ENCODE measurements around the gene PTPRO.

Gene PTPRO

GRCh38 chr12:15458008-15458407 is 135.7 kb downstream of the PTPRO start:
- DNase-seq, result no peak

- no peak for DNase-seq
These were observed 146.6 kb downstream of the PTPRO start for GRCh38 chr12:15468911-15469310.

GRCh38 chr12:15469356-15469755 is 147.0 kb downstream of the PTPRO start:
- no peak for DNase-seq

DNA sequence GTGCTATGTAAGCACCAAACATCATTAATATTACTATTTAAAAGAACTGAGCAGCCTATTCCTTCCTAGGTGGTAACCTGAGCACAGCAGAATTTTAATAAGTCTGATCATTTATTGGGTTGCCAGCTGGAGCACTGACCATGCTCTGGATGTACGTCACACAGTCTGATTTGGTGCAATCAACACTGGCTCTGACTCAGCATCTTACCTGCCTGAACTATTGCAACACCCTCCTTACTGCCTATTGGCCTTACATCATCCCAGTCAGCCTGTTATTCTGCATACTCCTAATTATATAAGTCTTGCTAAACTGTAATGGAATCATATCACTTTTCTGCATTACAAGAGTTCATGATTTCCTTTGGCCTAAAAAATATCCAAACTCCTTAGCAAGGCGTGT is 149.7 kb downstream of the PTPRO start:
- DNase-seq, result no peak

GRCh38 chr12:15474766-15475165 is 152.5 kb downstream of the PTPRO start:
- DNase-seq, result no peak

- DNase-seq, result no peak
These were observed 155.5 kb downstream of the PTPRO start for GRCh38 chr12:15477761-15478160.

DNA sequence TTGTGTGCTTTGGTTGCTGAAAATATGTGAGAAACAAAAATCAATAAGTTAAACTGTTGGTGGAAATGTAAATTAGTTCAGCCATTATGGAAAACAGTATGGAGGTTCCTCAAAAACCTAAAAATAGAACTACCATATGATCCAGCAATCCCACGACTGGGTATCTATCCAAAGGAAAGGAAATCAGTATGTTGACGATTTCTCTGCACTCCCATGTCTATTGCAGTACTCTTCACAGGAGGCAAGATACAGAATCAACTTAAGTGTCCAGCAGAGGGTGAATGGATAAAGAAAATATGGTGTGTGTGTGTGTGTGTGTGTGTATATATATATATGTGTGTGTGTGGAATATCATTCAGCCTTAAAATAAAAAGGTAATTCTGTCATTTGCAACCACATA is 159.5 kb downstream of the PTPRO start:
- no peak for DNase-seq

- no peak for DNase-seq
These were observed 163.2 kb downstream of the PTPRO start for GRCh38 chr12:15485466-15485865.

DNA sequence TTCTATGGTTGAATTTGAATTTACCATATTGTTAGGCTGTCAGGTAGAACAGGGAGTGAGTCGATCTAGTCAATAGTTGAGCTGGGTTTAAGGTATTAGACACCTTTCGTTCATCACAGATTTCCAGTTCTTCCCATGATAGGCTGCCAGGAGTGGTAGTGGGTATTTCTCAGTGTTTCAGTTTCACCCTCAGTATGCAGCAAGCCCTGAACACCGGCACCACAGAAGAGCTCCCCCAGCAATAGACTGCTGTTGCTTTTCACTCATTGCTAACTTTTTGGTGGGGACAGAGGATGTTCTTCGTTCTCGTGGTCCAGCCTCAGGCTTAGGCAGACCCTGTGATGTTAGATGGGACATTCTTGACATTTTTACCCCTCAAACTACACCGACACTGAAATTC is 164.6 kb downstream of the PTPRO start:
- DNase-seq, result no peak

DNA sequence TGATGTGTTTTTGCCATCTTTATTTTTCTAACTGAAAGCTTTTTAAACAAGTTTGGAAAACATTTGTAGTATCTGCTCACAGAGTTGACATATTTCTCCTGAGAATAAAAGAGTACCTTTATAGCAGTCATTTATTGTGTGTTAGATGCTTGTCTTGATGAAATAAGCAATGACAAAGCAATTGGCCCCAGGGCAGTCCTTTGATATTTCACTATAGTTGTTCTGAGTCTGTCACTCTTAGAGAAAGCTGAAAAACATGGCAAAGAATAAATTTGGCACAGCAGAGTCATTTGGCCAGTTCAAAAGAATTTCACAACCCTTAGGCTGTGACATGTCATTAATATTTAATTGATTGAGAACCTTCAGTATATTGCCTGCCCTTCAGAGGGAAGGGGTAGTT is 166.2 kb downstream of the PTPRO start:
- no peak for DNase-seq

- no peak for DNase-seq
These were observed 172.2 kb downstream of the PTPRO start for GRCh38 chr12:15494329-15495046.

DNA sequence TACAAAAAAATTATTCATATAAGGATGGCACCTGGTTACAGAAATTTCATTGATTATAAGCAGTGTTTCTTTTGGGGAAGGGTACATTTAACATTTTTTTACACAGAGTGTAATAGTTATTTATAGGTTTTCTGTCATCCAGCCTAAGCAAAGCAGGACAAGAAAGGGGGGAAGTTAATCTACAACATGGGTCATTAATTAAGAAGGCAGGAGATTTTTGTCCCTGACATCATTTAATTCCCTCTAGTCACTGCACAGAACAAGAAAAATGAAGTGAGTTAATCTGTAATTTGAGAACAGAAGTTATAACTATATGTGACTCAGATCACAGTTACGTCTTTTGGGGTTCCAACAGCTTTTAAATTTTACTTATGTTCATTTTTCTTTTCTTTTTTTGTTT is 173.4 kb downstream of the PTPRO start:
- no peak for DNase-seq

DNA sequence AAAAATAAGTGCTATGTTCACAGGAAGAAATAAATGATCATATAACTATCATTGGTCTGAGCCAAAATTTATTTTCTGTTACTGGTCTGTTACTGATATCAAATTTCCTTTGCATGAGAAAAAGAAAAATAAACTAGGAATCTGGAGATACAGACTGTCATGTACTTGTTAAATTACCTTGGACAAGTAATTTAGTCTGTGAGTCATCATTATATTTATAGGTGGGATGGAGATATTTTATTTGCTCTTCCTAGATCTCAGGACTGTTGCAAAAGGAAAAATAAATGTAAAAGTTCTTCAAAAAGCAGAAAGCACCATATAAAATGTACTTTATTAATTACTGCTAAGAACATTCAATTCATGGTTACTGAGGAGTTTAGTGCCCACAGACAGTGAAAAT is 174.4 kb downstream of the PTPRO start:
- no peak for DNase-seq

GRCh38 chr12:15497671-15498292 is 175.5 kb downstream of the PTPRO start:
- no peak for DNase-seq

DNA sequence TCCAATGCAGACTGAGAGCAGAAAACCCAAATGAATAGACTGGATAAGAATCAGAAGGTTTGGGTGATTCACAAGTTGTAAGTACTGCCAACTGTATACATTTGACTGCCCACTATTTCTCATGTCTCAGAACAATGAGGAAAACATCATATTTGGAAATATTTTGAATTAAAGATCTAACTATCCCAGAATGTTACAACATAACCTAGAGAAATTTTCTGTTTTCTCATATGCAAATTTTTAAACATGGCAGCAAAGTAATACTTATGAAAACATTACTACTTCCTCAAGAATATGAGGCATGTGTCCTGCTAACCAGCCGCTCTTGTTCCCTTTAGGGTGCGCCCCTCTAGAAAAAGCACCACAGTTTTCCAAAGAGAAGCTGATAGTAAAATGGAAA is 179.9 kb downstream of the PTPRO start:
- no peak for DNase-seq

GRCh38 chr12:15505616-15506015 is 183.3 kb downstream of the PTPRO start:
- DNase-seq, result no peak

DNA sequence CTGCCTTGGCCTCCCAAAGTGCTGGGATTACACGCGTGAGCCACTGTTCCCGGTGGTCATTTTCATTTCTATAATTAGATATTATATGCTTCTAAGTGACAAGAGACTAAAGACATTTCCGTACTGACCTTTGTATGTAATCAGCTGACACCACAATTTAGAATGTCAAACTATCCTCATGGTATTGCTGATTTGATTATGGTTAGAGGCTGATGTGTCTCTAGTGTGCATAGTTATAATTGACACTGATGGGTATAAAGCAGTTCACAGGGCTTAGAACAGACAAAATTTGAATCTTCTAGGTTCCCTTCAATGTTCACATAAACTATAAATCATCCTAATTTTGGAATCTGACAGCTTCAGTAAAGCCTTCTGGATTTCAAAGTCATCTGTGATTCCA is 192.7 kb downstream of the PTPRO start:
- no peak for DNase-seq

DNA sequence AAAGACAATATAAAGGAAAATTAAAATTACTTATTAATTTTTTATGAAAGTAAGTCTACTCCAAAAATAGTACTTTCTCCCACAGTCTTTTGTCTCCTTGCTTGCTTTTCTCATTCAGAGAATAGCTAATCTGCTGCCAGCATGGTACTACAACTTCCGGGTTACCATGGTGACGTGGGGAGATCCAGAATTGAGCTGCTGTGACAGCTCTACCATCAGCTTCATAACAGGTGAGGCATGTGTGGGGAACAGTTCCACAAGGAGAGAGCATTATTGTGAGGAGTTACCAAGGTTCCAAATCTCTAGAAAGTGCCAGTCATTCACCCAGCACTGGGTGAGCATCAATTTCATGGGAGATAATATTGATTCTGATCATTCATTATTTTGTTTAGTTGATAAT is 197.8 kb downstream of the PTPRO start:
- DNase-seq, result no peak

GRCh38 chr12:15520844-15521243 is 198.5 kb downstream of the PTPRO start:
- DNase-seq, result no peak

DNA sequence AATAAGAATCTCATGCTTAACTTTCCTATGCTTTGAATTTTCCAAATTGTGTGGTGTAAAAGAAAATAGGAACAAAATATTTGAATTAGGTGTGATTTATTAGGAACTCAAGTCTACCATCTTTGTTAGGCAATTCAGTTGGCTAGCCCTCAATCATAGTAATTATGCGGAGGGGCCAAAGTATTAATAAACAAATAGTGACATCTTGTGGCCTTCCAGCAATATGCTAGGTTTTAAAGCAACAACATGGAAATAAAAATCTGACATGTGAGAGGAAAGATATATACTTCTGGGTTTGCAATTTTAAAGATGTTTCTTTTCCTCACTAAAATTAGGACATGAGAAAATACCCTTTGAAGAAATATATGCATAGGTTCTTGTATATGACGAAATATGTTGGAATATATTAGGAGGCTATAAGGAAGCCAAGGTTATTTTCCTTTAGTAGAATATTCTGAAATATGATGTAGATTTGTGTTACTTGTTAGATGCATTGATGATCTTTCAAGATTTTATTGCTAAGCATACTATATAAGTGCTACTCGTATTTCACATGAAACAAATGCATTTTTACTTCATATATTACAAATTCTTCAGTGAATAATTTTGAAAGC is 200.4 kb downstream of the PTPRO start:
- DNase-seq, result no peak

GRCh38 chr12:15525441-15525840 is 203.1 kb downstream of the PTPRO start:
- DNase-seq, result no peak

DNA sequence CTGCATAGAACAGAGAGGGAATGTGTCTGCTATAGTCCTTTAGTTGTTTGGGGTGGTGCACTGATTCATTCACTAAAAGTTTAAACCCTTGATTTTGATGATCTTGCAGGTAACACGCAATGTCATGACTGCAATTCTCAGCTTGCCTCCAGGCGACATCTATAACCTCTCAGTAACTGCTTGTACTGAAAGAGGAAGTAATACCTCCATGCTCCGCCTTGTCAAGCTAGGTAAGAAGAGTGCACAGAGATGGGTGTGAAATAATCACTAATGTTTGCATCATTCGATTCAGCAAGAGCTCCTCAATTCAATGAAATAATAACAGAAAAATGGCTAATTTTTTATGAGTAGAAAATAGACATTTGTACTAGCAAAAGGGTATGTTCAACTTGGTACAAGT is 203.7 kb downstream of the PTPRO start:
- DNase-seq, result no peak

DNA sequence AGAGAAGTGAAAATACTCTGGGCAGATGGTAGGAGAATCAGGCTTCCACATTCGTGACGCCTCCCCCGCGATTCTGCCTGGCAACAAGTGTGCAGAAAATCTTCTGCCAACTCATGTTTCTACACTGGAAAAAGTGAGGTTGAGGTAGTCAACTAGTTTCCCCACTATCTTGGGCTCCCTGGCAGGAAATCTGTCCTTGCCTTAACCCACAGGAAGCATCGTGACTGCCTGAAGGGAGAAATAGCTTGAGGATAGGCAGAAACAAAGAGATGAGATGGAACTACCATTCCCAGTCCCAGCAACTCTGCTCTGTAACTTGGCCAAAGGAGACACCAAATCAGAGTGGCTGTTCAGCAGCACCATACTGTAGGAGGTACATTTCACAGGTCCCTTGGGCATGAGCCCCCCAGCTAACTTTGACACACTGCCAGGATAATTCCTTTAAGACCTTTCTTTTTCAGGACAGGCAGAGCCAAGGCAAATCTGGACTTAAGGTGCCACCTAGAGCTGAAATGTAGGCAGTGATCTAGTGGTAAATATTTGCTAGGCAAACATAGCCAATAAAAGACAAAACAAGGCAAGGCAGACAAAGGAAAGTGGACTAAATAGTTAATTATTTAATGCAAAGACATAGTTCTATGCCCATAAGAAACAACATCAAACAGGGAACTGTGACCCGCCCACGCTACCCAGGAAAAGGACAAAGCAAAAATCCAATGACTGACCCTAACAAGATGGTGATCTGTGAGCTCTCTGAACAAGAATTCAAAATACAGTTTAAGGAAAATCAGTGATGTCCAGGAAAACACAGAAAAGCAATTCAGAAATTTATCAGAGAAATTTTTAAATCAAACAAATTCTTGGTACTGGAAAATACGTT is 205.1 kb downstream of the PTPRO start:
- no peak for DNase-seq

- DNase-seq, result no peak
These were observed 206.4 kb downstream of the PTPRO start for GRCh38 chr12:15528666-15529065.

All from activated T-cell treated with anti-CD3 and anti-CD28 coated beads, Interleukin-2, amount 50 U/mL, for 48 hours (primary cell).